Activated CD8-positive, alpha-beta memory T cell treated with anti-CD3 and anti-CD28 coated beads, Interleukin-2, amount 50 U/mL, for 4 hours (primary cell): ENCODE data around the gene CD79B.
"Not testable (repeated sequence)": the region's sequence is repeated elsewhere in the genome, so short reads cannot be mapped to it uniquely, and the experiment has no call there.

ENCODE experiments used
- DNase-seq: peaks from one replicate; pipeline ENCODE4 v3.0.0-alpha.2; 2020

Gene CD79B

DNA sequence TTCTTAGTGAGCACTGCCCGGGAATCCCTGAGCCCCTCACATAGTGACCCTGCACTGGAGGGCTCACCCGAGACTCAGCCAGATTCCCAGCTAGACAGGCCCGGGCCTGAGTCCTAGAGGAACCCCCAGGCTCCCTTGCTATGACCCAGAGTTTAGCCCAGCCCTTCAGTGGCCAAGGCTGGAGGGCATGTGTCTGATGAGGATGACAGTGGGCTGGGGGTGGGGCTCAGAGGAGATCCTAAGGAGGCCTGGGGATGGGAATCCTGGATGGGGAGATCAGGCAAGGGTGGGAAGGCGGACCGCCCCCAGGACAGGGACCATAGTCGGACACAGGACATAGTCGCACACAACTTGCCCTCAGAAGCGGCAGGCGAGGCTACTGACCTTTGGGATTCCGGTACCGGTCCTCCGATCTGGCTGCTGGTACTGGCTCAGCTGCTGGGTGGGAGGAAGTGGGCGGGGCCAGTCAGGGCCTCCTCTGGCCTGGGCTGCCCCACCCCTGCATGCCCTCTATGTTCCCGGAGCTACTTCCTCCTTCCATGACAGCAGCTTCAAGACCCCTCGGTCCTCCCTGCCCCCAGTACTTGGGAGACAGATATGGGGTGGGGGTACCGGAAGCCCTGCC, 1.1 kb downstream of the CD79B start:
- peak; percentile 59 for DNase-seq

DNA sequence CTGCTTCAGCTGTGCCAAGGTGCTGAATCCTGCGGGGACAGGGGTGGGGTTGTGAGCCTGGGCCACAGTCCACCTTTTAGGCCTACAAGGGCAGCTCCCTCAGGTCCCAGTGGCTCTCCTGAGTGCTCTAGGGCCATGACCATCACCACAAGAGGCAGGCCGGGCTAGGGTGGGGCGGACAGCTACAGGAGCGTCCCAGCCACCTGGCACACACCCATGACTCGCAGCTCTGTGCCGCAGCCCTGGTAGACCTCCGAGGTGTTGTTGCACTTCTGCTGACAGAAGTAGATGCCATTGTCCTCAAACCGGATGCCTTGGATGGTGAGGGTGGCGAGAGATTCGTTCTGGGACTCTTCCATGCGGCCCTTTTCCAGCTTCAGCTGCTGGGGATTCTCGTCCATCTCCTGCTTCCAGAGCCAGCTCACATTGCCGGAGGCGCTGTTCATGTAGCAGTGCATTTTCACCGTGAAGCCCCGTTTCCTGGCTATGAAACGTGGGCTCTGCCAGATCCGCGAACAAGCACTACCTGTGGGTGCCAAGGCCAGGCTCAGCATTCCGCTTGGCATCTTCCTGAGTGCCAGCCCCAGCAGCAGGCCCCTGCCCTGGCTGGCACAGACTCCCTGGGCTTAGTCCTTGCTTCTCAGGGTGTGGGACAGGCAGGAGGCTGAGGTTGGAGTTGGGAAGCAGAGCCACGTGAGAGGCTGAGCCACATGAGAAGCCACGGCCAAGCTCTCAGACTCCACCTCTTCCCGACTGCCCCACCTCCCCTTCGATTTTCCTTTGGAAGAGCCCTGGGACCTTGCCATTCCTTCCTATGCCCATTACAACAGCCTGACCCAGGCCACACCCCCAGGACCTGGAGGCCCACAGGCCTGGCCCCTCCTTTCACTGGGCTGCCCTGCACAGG, 2.0 kb downstream of the CD79B start:
- no peak for DNase-seq

DNA sequence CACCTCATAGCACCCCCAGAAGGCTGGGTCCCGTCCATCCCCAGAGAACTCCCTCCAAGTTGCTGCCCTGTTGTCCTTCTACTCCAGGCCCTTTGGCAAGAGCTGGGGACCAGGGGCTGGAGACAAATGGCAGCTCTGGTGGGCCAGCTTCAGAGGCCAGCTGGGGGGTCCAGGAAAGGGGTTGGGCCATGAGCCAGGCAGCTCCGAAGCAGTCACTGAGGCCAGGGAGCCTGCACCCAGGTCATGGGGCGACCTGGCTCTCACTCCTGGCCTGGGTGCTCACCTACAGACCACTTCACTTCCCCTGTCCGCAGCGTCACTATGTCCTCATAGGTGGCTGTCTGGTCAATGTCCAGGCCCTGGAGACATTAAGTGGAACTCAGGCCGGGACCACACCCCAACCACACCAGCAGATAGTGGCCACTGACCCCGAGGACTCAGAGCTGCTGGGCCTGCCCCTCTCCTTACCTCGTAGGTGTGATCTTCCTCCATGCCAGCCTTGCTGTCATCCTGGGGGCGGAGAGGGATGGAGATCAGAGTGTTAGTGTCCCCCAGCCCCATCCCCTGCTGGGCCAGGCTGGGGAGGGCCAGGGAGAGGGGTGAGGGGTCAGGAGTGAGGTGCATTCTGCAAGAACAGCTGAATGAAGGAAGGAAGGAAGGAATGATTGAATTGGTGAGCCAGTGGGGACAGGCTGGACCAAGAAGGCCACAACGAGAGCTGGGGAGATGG, 3.0 kb downstream of the CD79B start:
- no peak for DNase-seq

DNA sequence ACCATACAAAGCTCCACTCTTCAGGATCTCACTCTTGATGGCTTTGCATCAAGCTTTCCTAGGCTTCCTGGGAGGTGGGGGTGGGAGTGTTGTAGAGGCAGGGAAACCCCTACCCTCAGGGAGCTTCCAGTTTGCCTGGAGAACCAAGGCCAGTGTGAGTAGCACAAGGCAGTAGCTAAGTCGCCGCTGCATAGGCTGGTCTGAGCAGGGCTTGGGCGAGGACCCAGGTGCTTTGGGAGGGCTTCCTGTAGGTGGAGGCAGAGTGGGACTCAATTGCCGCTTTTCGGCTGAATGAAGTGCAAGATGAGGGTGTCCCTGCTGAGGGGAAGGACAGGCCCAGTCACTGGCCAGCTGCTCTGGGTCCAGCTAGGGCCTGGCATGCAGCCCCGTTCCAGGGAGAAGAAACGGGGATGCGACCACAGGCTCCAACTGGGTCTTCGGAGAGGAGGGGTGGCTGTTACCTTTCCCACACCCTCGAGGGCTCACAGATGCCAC, 3.9 kb downstream of the CD79B start:
- no peak for DNase-seq

DNA sequence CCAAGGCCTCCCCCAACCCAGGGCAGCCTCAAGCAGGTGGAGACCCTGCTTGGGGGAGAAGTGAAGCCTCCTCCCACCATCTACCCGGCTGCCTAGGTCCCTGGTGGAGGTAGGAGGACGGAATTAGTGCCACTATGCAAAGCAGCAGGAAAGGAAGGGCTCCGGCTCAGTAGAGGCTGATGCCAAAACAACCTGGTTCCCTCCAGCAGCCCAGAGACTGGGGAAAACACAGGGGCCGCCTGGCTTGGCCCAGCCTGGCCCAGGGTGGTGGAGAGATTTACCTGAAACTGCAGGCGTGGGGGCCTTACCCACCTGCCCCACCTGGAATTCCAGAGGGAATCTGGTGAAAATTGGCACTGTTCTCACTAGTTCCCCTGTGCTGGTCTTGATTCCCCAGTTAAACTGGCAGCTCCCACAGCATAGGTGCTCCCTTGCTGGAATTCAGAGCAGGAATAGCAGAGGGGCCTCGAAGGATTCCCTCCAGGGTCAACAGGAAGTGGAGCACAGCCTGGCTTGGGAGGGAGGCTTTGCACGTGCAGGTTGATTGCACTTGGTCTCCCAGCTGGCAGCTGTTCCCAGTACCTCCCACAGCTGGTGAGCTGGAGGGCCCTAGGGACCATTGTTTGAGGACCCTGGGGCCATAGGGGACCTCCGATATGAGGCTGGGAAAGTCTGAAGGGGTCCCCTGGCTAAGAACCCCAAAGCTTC, 4.5 kb downstream of the CD79B start:
- no peak for DNase-seq

DNA sequence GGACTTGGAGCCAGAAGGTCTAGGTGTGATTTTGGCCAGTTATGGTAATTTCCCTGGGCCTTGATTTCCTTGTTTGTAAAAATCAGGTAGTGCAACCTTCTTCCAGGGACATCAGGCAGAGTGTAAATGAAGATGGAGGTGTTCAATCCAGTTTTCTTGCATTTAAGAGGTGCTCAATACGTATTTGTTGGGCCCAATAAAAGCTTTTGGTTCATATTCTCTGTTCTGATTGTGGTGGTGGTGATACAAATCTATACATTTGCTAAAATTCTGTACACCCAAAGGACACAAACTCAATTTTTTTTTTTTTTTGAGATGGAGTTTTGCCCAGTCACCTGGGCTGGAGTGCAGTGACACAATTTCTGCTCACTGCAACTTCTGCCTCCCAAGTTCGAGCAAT, 6.0 kb downstream of the CD79B start:
- no peak for DNase-seq

DNA sequence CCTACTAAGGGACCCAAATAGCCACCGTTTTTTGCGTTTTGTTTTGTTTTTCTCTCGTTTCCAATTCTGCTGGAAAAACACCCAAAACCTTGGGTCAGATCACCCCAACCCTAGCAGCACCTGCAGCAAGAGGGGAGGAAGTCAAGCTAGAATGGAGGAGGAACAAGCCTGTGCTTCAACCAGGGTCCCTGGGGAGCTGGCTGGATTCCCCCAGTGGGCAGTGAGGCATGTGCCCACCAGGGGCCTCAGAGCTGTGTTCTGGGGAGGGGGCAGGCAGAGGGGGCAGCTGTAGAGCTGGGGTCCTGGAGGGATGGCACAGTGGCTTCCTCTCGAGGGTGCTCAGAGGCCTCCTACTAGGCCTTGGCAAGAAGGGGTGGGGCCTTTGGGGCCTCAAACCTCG, 6.5 kb downstream of the CD79B start:
- DNase-seq = no peak

DNA sequence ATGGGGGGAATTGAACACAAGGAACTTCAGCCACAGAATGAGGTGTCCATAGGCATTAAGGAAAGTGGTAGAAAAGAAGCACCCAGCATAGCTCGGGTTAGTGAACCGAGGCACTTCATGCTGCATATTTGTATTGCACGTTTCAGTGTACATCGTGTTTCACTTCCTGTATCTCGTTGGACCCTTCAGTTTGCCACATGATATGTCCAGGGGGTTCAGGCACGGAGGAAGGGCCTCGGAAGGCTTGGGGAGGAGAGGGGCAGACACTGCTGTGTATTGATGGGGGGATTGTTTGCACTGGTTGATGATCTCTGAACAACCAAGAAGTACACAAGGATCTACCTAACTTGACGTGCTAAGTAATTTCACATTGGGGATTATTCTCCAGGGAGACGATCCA, 9.7 kb downstream of the CD79B start:
- DNase-seq = not testable (repeated sequence)

DNA sequence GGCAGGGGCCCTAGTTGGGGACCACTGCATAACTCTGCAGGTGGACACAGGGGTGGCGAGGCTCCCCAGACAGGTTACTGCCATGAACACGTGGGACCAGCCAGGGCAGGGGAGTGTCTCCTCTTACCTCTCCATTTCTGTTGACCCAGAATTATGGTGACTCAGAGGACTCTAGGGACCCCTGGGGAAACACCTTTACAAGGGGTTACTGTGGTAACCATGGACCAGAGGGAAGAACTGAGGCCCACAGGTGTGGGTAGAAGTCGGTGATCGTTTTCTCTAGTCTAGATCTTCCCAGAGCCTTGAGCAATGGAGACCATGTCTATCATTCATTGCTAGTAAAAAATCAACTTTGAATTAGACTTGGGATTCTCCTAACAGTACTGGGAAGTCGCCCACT, 11.4 kb downstream of the CD79B start:
- not testable (repeated sequence) for DNase-seq

DNA sequence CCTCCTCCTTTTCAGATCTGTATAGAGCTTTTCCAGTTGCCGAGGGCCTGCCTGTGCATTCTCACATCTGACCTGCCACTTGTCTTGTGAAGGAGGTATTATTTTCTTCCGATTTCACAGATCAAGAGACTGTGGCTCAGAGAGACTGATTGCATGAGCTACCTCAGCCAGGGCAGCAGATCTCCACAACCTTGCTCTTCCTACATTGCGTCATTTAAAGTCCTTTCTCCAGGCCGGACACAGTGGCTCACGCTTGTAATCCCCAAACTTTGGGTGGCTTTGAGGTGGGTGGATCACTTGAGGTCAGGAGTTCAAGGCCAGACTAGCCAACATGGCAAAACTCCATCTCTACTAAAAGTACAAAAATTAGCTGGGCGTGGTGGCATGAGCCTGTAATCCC, 12.1 kb downstream of the CD79B start:
- not testable (repeated sequence) for DNase-seq

DNA sequence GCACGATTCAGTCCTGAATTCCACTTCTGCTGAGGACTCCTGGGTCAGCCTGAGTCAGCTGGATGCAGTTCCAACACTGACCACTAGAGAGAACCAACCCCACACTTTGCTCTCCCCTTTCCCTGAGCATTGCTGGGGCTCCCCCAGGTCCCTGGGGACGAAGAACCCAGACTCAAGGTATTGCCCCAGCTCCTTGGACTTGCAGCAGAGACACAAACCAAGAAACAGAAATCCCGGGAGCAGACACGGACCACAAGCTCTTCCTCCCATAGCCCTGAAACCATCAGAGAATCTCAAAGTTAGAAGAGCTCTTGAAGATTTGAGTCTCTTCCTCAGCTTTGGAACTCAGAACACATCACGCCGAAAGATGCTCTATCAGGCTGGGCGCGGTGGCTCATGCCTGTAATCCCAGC, 12.8 kb downstream of the CD79B start:
- peak; percentile 76 for DNase-seq

DNA sequence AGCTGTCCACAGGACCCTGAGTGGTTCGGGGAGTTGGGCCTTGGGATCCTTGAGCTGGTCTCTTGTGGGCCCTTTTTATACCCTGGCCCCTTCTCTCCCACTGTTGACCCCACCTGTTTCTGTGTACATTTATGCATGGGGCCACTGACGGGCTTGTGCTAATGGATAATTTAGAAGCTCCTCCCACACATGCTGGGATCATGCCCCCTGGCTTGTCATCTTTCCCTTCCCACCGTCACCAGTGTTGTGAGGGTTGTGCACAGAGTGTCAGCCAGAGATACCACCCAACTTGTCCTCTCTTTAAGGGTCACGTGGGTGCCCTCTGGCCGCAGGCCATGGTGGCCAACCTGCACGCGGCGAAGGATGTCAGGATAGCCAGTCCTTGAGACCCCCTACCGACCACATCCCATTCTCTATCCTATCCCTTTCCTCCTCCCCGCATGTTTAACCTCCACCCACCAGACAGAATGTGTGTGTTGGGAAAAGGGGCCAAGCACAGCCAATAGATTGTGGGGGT, 13.3 kb downstream of the CD79B start, which contains the start of gene GH1:
TSS of gene GH1 (minus strand) at position 51 of the 517 bp plus-strand sequence. CDS start 63 bp downstream, outside the sequence.
- not testable (repeated sequence) for DNase-seq

DNA sequence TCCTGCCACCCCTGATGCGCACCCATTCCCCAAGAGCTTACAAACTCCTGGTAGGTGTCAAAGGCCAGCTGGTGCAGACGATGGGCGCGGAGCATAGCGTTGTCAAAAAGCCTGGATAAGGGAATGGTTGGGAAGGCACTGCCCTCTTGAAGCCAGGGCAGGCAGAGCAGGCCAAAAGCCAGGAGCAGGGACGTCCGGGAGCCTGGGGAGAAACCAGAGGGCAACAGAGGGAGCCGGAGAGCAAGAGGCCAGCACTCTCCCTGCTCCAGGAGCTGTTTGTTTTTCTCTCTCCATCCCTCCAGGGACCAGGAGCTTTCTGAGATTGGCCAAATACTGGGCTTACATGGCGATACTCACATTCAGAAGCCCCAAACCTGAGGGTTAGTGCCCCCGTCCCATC, 13.8 kb downstream of the CD79B start:
- DNase-seq = no peak

DNA sequence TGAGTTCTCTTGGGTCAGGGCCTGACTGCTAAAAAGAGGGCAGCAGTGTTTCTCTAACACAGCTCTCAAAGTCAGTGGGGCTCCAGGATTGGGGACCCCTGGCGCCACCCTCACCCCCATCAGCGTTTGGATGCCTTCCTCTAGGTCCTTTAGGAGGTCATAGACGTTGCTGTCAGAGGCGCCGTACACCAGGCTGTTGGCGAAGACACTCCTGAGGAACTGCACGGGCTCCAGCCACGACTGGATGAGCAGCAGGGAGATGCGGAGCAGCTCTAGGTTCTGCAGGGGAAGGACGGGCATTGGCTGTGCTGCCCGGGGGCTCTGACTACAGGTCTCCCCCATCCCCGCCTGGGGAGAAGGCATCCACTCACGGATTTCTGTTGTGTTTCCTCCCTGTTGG, 14.5 kb downstream of the CD79B start:
- peak; percentile 11 for DNase-seq

DNA sequence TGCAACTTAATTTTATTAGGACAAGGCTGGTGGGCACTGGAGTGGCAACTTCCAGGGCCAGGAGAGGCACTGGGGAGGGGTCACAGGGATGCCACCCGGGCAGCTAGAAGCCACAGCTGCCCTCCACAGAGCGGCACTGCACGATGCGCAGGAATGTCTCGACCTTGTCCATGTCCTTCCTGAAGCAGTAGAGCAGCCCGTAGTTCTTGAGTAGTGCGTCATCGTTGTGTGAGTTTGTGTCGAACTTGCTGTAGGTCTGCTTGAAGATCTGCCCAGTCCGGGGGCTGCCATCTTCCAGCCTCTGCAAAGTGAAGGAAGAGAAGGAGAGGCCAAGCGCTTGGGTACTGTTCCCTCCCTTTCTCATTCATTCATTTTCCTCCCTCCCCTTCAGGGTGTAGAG, 14.9 kb downstream of the CD79B start:
- DNase-seq = not testable (repeated sequence)

DNA sequence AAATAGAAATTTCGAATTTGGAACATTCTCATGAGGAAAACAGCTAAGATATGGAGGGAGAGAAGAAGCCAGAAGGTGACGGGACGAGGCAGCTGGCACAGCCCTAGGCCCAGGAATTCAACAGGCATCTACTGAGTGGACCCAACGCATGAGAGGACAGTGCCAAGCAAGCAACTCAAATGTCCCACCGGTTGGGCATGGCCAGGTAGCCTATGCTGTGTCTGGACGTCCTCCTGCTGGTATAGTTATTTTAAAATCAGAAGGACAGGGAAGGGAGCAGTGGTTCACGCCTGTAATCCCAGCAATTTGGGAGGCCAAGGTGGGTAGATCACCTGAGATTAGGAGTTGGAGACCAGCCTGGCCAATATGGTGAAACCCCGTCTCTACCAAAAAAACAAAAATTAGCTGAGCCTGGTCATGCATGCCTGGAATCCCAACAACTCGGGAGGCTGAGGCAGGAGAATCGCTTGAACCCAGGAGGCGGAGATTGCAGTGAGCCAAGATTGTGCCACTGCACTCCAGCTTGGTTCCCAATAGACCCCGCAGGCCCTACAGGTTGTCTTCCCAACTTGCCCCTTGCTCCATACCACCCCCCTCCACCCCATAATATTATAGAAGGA, 15.5 kb downstream of the CD79B start:
- no peak for DNase-seq

DNA sequence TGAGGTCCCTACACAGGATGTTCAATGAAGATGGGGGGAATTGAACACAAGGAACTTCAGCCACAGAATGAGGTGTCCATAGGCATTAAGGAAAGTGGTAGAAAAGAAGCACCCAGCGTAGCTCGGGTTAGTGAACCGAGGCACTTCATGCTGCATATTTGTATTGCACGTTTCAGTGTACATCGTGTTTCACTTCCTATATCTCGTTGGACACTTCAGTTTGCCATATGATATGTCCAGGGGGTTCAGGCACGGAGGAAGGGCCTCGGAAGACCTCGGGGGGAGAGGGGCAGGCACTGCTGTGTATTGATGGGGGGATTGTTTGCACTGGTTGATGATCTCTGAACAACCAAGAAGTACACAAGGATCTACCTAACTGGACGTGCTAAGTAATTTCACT, 16.4 kb downstream of the CD79B start:
- not testable (repeated sequence) for DNase-seq

DNA sequence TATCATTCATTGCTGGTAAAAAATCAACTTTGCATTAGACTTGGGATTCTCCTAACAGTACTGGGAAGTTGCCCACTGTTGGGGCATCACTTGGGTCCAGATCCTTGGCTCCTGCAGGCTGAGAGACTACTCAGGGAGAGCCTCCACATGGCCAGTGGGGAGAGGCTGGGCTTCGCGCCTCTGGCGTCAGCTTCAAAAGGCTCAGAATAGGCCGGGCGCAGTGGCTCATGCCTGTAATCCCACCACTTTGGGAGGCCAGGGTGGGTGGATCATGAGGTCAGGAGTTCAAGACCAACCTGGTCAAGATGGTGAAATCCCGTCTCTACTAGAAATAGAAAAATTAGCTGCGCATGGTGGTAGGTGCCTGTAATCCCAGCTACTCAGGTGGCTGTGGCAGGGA, 17.7 kb downstream of the CD79B start:
- DNase-seq = no peak

DNA sequence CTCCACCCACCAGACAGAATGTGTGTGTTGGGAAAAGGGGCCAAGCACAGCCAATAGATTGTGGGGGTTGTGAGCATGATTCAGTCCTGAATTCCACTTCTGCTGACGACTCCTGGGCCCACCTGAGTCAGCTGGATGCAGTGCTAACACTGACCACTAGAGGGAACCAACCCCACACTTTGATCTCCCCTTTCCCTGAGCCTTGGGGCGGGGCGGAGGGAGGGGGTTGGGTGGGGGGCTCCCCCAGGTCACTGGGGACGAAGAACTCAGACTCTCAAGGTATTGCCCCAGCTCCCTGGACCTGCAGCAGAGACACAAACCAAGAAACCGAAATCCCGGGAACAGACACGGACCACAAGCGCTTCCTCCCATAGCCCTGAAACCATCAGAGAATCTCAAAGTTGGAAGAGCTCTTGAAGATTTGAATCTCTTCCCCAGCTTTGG, 20.5 kb downstream of the CD79B start:
- DNase-seq = peak; percentile 74

DNA sequence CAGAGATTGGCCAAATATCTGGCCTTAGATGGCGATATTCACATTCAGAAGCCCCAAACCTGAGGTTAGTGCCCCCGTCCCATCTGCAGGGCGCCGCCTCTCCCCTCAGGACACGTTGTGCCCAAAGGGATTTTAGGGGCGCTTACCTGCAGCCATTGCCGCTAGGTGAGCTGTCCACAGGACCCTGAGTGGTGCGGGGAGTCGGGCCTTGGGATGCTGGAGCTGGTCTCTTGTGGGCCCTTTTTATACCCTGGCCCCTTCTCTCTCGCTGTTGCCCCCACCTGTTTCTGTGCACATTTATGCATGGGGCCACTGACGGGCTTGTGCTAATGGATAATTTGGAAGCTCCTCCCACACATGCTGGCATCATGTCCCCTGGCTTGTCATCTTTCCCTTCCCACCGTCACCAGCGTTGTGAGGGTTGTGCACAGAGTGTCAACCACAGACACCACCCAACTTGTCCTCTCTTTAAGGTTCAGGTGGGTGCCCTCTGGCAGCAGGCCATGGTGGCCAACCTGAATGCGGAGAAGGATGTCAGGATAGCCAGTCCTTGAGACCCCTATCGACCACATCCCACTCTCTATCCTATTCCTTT, 21.0 kb downstream of the CD79B start, which contains the start of gene CSHL1:
TSS of gene CSHL1 (minus strand) at position 218 of the 595 bp plus-strand sequence. CDS start at position 156, 62 bp downstream.
- DNase-seq = no peak

DNA sequence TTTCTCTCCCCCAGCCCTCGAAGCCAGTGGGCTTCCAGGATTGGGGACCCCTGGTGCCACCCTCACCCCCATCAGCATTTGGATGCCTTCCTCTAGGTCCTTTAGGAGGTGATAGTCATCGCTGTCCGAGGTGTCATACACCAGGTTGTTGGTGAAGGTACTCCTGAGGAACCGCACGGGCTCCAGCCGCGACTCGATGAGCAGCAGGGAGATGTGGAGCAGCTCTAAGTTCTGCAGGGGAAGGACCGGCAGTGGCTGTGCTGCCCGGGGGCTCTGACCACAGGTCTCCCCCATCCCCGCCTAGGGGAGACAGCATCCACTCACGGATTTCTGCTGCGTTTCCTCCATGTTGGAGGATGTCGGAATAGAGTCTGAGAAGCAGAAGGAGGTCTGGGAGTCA, 22.0 kb downstream of the CD79B start:
- DNase-seq = no peak
